NOMO-1 treated with DMSO at 0.1 percent for 48 hours (cell line): ENCODE results near the gene PPFIA4.

ENCODE experiments used
- DNase-seq: peaks from one replicate; lab custom pipeline; 2025; ENCODE audit not compliant: unreplicated experiment; lab: John Stamatoyannopoulos, UW

Gene PPFIA4

DNA sequence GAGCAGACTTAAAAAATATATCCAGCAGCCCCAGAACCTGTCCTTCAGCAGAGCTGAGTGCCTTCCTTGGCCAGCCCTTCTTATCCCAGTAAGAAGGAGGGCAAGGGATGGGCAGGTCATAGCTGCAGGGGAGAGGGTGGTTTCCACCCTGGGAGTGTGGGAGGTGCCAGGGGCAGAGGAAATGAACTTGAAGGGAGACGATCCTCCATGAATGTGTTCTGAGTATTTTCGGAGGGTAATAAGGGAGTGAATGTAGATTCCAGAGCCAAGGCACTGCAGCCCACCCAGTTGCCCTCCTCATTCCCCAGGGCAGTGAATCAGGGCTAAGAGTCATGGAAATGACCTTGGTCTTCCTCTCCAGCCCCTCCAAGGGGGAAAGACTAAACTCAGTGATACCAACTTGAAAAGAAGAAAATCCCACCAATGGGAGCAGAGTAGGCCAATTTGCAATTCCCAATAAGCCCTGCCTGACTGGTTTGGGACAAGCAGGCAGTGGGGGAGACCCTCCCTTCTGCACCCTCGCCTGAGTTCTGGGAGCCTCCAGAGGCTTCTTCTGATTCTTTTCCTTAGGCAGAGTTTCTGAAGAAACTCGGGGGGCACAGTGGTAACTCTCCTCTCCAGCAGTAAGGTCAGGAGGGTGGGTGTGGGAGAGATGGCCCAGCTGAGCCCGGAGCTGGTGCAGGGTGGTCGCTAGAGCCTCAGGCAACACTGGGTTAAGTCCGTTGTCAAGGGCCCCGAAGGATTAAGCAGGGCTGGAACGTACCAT is 55.4 kb downstream of the PPFIA4 start:
- DNase-seq: no peak

DNA sequence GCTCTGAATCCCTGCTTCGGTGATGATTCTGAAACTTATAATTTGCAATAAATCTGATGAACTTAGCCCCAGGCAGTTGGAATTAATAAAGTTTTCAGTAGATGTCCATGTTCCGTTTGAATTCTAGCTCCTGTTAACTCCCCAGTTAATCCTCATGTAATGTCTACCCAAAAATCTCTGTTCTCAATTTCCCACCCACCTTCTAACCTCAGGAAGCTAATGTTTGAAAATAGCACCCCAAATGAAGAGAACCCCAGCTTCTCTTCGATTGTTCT is 55.9 kb downstream of the PPFIA4 start:
- no peak for DNase-seq

DNA sequence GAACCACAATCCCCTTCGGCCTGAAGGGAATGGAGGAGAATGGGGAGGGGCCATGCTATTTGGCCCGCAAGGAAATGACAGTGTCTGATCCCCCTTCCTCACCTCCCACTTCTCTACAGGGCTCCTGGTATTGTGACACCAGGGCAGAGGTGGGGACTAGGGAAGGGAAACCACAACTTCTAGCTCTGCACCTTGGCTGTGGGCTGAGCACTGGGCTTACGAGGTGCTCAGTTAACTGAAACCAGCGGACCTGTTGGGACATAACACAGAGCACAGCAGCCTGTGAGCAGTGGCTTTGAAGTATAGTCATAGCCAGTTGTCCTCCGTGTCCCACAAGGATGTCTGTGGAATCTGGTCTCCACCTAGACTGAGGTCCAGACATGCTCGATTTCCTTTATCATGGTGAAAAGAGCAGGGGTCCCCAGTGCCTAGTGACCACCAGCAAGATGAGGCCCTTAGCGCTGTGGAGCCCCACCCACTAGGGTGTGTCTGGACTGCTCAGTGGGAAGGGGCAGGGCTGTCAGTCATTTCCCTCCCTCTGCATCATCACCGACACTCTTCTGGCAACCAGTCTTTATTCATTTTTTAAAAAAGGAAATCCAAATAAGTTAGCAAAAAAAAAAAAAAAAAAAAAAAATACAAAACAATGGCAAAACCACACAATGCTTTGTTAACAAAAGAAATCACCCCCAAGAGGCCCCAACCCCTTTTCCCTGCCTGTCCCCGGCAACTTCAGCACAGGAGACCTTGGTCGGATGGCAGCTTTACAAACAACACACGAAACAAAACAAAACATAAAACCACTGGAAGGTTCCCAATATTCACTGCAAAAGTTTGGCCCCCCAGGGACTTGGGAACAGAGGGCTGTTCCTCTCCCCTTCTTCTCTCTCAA is 56.5 kb downstream of the PPFIA4 start:
- DNase-seq: peak; percentile 32

DNA sequence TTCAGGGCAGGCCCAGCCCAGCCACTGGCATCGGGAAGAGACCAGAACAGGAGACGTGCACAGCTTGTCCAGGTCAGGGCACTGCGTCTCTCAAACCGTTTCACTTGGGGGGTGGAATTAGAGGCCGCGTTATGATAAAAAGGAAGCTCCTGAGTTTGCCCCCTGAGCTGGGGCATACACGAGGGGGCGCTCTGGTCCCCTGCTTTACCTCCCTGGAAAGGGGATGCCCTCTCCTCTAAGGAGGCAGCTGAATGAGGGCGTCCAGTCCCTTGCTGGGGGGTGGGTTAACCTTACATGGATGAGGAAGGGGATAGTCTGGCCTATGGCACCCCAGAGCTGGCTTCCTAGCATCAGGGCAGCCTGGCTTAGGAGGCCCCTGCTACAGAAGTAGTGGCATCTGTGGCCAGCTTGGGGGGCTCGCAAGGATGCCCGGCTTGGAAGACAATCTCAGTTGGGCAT is 57.2 kb downstream of the PPFIA4 start:
- no peak for DNase-seq

DNA sequence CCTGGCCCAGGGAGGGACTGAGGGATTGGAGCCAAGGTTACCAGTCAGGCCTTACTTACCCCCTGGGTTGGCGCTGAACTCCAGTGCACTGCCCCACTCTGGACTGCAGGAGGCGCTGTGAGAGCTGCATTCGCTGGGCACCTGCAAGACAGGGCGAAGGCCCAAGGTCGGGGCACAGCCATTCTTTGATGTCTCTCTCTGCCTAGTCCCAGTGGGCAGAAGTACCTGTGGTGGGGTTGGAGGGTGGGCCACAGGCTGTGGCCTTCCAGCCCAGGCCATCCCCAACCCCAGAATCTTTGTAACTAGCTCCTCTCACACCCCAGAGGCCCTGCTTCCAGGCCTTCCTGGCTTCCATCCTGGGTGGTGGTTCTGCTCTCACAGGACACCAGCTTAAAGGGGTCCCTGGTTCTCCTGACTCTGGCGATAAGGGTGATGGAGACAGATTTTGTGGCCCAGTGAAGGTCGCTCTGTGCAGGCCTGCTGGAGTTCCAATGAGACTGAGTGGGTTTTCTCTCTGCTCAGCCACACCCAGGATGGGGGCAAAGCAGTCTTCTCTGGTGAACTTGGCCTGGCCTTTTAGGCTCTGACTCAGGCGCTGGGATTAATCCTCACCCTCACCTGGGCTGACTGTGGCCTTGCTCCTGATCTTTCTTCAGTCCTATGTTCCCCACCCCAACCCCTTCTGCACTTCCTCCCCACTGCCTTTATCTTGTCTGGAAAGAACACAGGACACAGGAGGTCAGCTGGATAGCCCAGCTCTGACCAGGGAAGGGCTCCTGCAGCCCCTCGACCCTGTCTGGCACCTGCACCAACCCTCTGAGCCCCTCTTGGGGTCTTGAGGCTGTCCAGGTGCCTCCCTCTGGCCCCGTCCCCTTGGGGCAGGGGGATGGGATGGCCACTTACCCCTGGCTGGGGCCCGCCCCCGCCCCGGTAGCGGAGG is 58.6 kb downstream of the PPFIA4 start:
- no peak for DNase-seq

DNA sequence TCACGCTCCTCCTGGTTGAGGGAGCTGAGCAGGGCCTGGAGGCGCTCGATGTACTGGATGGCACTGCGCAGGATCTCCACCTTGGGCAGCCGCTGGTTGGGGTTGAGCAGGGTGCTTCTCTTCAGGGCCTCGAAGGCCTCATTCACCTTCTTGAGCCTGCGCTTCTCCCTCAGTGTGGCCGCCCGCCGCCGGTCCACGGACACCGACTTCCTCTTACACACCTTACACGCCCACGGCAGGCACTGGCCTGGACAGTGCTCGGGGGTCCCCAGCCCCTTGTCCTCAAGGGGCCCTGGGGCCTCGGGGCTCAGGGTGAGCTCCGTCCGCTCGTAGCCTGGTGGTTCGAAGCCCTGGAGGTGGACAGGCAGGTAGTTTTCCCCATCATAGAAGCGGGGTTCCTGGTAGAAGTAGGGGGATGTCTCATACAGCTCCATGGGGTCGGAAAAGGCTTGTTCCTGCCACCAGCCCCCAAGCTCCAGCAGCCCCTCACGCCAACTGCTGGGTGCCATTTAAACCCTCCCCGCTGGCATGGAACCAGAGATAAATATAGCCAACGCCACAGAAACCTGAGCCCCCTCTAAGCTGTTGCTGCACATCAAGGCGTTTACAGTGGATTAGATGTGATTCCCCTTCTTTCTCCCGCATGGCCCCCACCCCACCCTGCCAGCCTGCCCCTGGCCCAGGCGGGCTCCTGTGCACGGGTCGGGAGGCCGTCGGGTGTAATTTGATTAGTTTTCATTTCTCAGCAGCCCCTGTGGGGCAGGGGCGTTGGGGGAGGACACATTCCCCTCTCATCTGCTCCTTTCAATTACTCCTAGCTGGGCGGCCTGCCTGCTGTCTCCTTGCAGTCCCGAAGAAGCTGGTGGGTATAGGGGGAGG is 59.5 kb downstream of the PPFIA4 start, which contains the start of gene MYOG:
TSS of gene MYOG (minus strand) at position 485 of the 879 bp plus-strand sequence. CDS start at position 434, 51 bp downstream.
- DNase-seq: no peak

DNA sequence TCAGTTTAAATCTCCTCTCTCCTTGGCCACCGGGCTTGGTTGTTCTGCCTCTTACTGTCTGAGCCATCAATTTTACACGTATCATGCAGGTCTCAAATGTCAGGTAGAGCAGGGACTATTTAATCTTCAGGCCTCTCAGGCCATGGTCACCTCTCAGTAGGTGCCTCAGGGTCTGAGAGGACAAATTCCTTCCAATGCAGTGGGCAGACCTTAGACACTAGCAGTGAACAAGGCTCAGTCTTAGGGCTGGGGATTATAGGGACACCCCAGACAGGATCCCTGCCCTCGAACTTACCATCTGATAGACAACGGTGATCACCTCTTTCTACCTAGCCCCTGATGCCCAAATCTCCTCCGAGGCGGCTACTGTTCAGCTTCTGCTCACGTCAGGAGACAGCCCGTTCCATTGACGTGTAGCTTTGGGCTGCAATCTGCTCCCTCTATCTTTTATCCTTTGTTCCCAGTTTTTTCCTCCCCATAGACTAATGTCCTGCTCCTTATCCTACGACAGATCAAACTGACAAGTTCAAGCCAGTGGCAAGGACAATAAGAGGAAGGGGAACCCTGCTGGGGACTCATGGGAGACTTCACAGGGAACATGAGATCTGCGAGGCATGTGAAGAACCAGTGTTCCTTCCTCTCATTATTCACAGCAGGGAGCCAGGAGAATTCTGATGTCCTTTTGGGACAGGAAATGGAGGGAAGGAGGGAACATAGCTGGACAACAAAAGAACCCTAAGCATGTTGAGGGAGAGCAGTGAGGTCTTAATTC is 60.9 kb downstream of the PPFIA4 start:
- DNase-seq: no peak

DNA sequence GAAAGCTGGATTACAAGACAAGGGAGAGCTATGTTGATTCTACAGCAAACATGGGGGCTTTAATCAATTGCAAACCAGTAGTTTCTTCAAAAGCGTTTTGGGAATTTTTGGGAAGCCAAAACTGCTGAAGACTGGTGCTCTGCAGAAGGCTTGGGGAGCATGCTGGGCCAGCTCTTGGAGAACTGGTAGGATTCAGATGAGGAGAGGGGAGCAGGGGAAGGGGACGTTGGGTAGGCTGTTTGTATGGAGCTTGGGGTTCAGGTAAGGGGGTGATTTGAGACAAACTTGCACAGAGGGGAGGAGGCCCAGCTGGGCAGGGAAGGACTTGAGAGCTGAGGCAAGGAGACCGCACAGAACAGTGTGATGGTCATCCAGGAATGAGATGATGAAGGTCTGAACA is 62.1 kb downstream of the PPFIA4 start:
- DNase-seq: no peak

DNA sequence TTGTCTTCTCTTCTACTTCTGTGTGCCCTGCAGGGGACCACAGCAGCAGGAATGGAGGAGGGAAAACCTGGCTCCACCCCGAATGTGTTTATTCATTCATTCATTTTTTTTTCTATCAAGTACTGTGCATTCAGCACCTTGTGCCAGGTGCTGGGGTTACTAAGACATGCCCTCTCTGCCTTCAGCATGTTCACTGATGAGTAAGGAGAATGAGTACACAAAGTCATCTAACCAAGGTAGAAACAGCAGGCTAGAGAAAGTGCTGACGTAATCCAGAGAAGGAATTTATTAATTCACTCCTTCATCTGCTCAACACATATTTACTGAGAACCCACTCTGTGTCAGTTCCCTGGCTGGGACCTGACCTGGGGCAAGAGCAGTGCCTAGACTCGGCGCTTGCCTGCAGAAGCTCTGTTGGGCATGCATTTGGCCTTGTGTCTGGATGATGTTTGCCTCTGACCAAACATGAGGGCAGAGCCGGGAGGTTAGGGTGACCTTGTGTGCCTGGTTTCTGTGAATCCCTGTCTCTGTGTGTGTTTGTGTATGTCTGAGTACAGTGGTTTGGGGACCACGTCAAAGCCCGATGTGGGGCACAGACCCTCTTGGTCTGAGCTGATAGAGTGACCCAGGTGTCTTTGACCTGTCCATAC is 62.8 kb downstream of the PPFIA4 start:
- no peak for DNase-seq

DNA sequence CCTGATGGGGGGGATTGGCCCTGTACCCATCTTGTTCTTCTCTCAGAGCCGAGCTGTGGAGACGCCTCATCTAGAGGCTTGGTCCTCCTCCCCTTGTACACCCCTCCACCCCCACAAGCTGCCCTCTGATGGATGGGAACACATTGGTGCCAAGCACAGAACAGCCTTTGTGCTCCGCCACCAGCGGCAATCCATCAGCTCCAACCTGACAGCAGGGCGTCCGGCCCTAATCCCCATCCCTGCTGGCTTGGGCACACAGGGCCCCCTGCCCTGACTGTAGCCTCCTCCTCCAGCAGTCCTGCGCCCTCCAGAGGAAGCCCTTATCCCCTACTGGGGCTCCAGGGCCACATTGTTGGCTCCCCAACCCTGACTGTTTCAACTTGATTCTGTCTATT is 63.4 kb downstream of the PPFIA4 start:
- DNase-seq: no peak

DNA sequence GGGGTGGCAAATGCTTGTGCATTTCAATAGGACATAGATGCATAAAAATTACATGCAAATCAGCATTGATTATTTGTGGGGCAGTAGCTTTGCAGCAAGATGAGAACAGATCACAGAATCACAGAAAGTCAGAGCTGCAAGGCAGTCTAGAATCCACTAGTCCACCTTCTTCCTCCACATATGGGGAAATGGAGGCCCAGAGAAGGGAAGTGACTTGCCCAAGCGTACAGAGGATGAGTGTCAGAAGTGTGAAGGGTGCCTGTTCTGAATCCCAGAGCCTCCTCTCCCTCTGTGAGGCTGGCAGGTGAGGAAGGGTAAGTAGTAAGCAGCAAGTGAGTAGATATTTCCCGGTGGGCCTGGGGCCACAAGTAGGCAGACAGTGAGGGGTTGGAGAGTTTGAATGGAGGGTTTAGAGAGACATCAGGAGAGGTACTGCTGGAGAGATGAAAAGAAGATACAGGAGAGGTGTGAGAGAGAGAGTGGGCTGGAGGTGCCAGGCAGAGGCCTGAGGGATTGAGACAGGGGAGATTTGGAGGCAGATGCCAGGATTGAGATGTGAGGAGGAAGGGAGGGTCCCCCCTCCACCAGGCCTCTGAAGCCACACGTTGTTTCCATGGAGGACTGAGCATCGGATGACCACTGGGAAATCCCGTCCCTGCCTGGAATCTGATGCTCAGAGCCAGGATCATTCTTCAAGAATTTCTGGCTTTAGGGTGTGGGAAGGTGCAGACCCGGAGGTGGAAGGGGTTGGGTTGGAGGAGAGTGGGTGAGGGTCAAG is 64.3 kb downstream of the PPFIA4 start:
- DNase-seq: no peak

DNA sequence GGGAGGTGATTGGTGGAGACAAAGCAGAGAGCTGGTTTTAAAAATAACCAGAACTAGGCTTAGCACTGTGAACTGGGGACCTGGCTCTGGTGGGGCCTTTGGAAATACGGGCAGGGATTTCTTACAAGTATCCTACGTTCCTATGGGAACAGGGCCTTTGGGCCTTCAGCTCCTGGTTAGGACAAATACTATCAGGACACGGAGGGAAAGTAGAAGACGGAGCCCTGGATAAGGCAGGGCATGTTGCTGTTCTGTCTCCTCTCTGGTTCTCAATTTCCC is 64.8 kb downstream of the PPFIA4 start:
- no peak for DNase-seq

DNA sequence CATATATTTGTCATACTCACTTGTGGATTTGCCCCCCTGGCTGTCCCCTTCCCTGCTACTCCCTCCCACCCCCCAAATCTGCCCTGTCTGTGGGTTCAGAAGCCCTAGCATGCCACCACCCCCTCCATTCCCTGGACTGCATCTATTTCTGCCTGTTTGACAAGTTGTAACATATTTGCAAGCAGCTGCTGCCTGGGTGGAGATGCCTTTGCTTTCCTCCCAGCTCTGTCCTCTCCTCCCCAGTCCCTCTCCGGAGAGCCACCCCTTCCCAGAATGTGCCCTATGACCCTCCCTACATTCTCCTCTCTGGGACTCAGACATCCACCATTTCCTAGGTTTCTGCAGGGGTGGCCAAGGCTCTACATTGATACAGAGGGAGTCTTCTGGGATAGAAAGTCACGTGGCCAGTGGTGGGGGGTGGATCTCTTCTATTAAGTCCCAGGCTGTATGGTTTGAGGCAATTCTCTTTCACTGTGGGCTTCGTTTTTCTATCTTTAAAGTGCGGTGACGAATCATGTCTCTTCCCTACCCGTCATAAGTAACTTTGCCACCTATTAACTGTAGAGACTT is 65.6 kb downstream of the PPFIA4 start:
- no peak for DNase-seq

DNA sequence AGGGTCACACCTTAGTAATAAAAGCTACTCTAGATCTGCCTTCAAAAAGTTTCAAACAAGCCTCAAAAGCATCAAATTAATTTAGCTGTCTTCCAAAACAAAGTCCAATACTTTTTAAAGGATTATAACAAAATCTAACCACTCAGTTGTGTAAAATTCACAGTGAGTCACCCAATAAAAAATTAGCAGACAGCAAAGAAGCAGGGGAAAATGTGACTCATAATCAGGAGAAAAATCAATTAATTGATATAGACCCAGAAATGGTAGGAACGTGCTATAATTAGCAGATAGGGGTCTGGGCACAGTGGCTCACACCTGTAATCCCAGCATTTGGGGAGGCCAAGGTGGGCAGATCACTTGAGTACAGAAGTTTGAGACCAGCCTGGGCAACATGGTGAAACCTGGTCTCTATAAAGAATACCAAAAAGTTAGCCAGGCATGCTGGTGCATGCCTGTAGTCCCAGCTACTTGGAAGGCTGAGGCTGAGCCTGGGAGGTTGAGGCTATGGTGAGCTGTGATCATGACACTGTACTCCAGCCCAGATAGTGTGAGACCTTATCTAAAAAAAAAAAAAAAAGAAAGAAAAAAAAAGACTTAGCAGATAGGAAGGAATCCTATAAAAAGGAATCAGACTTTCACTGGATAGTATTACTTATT is 67.6 kb downstream of the PPFIA4 start:
- no peak for DNase-seq

DNA sequence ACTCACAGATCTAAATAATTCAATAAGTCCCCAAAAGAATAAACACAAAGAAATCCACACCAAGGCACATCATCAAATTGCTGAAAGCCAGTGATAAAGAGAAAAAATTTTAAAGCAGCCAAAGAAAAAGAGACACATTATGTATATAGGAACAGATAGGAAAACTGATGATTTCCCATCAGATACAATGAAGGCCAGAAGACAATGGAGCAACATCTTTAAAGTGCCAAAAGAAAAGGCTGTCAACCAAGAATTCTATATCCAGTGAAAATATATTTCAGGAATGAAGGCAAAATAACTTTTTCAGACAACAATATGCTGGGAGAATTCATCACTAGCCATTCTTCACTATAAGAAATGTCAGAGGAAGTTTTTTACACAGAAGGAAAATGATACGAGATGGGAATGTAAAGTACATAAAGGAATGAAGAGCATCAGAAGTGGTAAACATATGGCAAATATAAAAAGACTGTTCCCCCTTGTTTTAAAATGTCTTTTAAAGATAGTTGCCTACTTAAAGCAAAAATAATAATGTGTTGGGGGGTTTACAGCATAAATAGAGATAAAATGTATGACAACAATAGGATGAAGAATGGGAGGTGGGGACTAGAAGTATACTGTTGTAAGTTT is 68.9 kb downstream of the PPFIA4 start:
- DNase-seq: peak; percentile 14

DNA sequence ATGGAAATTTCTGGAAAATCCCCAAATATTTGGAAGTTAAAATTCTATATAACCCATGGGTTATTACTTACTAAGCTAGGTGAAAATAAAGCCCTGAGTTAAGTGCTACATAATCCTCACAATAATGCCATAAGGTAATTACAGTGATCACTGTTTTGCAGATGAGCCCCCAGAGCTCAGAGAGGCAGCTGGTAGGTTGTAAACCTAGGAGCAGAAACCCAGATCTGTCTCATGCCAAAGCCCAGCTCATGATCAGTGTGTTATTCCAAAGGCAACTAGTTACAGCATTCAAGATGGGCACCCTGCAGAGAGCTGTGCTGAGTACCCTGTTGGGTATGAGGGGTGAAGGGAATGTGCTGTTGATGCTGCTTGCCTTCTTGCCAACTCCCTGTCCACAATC is 70.3 kb downstream of the PPFIA4 start:
- DNase-seq: no peak

DNA sequence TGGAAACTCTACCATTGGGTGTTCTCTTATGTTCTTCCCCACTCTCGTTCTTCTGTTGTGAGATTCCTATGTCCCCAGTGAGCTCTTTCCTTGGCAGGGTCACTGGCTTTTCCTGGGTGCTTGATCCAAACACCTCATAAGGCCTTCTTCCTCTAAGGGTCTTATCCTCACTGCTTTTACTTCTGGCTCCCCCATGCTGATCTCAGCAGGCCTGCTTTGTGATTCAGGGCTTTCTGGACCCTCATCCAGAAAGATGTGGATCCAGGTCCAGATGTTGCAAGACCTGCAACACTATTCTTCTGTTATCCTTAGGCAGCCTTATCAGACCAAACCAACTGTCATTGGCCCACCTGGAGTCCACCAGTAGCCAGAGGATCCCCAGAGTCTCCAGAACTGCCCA is 70.7 kb downstream of the PPFIA4 start:
- DNase-seq: no peak
